Activated CD8-positive, alpha-beta memory T cell treated with anti-CD3 and anti-CD28 coated beads, Interleukin-2, amount 10 ng/mL, durations not matched to agents 7 days and 5 days (primary cell): ENCODE measurements around the gene NDC80. TPM values are rescaled to one million over a fixed set of nuclear protein-coding genes. Genes with fewer than 3 reads are reported as not detected.
A peak's percentile ranks its signal among the peaks of the same experiment; 100 is the strongest.
"Not testable (repeated sequence)": the region's sequence is repeated elsewhere in the genome, so short reads cannot be mapped to it uniquely, and the experiment has no call there.

Source experiments
- ATAC-seq: fragments of 150-1000 bp; cut with Tn5 transposase; one replicate; pipeline ENCODE4 v1.10.0; 2021; ENCODE audit warnings: moderate library complexity
- CTCF ChIA-PET: fragments of 350-600 bp; sonication (Branson Sonifier 250); formaldehyde crosslinking; loops from one replicate; lab custom pipeline; 2021; ENCODE audit warnings: antibody characterized with exemption; lab: Charles Lee
- DNase-seq: peaks from one replicate; pipeline ENCODE4 v3.0.0-alpha.2; 2020
- H3K27ac Mint-ChIP-seq: one replicate; pipeline ENCODE4 v1.8.0; 2021; ENCODE audit warnings: mild to moderate bottlenecking, mixed read lengths
- H3K27me3 Mint-ChIP-seq: one replicate; pipeline ENCODE4 v1.8.0; 2021; ENCODE audit warnings: mixed read lengths
- H3K36me3 Mint-ChIP-seq: one replicate; pipeline ENCODE4 v1.8.0; 2021; ENCODE audit warnings: mild to moderate bottlenecking, mixed read lengths
- H3K4me1 Mint-ChIP-seq: one replicate; pipeline ENCODE4 v1.8.0; 2021; ENCODE audit warnings: mixed read lengths
- H3K4me3 Mint-ChIP-seq: one replicate; pipeline ENCODE4 v1.8.0; 2021; ENCODE audit warnings: mild to moderate bottlenecking, moderate library complexity, mixed read lengths
- H3K9me3 Mint-ChIP-seq: one replicate; pipeline ENCODE4 v1.8.0; 2022; ENCODE audit warnings: low read depth, mixed read lengths
- total RNA-seq, 2 experiments: library from RNA; stranded (reverse); gene quantifications; one replicate each; pipeline ENCODE4 v1.2.3, GENCODE V29; 2021

NDC80 gene
- total RNA-seq, 2 experiments from 2014 or later, result 83.9 to 101 TPM

DNA sequence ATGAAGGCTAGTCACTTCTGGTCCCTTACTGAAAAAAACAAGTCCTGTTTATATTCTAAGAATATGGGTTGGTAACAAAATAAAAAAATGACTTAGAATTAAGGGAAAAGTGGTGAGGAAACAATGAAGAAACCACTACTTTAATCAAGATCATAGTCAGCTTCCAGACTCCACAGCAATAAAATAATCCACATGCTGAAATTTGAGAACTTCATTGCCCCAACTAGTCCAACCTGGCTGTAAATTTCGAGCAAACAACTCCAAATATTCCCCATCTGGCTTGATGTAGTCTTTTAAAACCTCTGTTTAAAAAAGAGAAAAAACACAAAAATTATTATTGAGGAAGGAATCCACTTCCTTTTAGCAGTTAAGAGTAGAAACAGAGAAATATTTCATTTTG lies 32.5 kb upstream of the NDC80 start:
- DNase-seq (no peak), ATAC-seq (no peak)
- H3K4me1 Mint-ChIP-seq, result peaks cover 2% of the 10 kb centered on the region
- H3K36me3 Mint-ChIP-seq, result peaks cover 21% of the 10 kb centered on the region
- no peaks in the 10 kb centered on the region for H3K27me3 Mint-ChIP-seq
- no peak overlapping the region for H3K27ac Mint-ChIP-seq
- CTCF ChIA-PET, result no interaction called here
- H3K4me3 Mint-ChIP-seq, result no peak overlapping the region
- H3K9me3 Mint-ChIP-seq, result no peaks in the 10 kb centered on the region

DNA sequence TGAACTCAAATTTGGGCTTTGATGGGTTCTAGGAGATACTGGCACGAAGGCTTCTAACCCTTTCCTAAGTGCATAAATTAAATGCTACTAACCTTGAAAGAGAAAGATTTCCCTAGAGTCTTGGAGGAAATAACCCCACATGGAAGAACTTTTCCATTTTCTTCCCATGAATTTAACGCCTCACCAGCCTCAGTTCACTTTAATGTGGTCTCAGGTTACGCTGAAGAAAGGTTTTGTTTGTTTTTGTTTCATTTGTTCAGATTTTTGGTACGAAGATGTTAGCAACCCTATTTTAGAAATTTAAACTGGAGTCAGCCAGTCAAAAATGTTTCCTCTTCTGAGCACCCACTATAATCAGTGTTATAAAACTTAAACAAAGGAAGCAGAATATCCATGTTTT lies 30.8 kb upstream of the NDC80 start:
- no peak for DNase-seq
- Mint-ChIP-seq H3K36me3 (peaks cover 11% of the 10 kb centered on the region), H3K27me3 (no peaks in the 10 kb centered on the region)

DNA sequence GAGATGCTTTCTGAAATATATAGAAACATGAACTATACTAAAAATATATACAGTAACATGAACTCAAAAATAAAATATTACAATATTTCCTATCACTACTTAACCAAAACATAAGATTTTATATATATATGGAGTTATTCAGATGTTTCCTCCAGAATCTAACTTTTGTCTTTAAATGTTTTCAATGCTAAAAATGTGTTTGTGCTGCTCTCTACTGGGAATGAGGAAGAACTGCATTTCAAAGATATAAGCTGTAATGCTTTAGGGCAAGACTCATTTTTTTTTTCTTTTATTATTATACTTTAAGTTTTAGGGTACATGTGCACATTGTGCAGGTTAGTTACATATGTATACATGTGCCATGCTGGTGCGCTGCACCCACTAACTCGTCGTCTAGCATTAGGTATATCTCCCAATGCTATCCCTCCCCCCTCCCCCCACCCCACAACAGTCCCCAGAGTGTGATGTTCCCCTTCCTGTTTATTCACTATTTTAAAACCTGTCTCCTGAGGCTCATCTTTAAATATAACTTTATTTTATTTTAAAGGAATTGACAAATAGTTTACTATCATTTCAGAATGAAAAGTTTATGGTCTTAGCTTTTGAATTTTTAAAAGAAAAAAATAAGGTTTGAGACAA lies 29.3 kb upstream of the NDC80 start:
- not testable (repeated sequence) for H3K27ac Mint-ChIP-seq, H3K4me3 Mint-ChIP-seq, DNase-seq, H3K9me3 Mint-ChIP-seq, ATAC-seq, H3K36me3 Mint-ChIP-seq, H3K4me1 Mint-ChIP-seq, H3K27me3 Mint-ChIP-seq
- CTCF ChIA-PET, result interaction anchor here (0.6 to 2.4 kb wide), 22 partner anchors 8 to 1887 kb away, joined by 3 to 24 read pairs (median 3); partner anchors contain the start of genes METTL4 and NDC80

More for the DNA sequence above, 30.8 kb upstream of the NDC80 start:
- Mint-ChIP-seq H3K4me3 (no peak overlapping the region), H3K9me3 (no peaks in the 10 kb centered on the region), H3K4me1 (peaks cover 2% of the 10 kb centered on the region), H3K27ac (no peak overlapping the region)
- ATAC-seq, result no peak
- CTCF ChIA-PET, result no interaction called here

GRCh38 chr18:2545155-2545554 lies 26.2 kb upstream of the NDC80 start:
- CTCF ChIA-PET, result no interaction called here
- no peaks in the 10 kb centered on the region for H3K27me3 Mint-ChIP-seq
- DNase-seq, result no peak
- H3K36me3 Mint-ChIP-seq, result peaks cover 9% of the 10 kb centered on the region
- H3K27ac Mint-ChIP-seq, result no peak overlapping the region
- peaks cover 2% of the 10 kb centered on the region for H3K4me1 Mint-ChIP-seq
- no peaks in the 10 kb centered on the region for H3K9me3 Mint-ChIP-seq
- no peak for ATAC-seq
- no peak overlapping the region for H3K4me3 Mint-ChIP-seq

- ATAC-seq, result peak; percentile 47
- CTCF ChIA-PET, result interaction anchor here (1.0 to 2.0 kb wide), 8 partner anchors 10 to 443 kb away, joined by 3 to 7 read pairs (median 4); no protein-coding TSS in a partner anchor
- no peaks in the 10 kb centered on the region for H3K9me3 Mint-ChIP-seq
- no peaks in the 10 kb centered on the region for H3K4me1 Mint-ChIP-seq
- H3K4me3 Mint-ChIP-seq, result no peak overlapping the region
- H3K36me3 Mint-ChIP-seq, result peaks cover 15% of the 10 kb centered on the region
- DNase-seq, result no peak
- no peak overlapping the region for H3K27ac Mint-ChIP-seq
- H3K27me3 Mint-ChIP-seq, result no peaks in the 10 kb centered on the region
Observed at GRCh38 chr18:2547477-2548087, 23.8 kb upstream of the NDC80 start.

GRCh38 chr18:2549462-2549861 lies 21.9 kb upstream of the NDC80 start:
- no peaks in the 10 kb centered on the region for H3K9me3 Mint-ChIP-seq
- ATAC-seq (no peak), DNase-seq (no peak)
- no peaks in the 10 kb centered on the region for H3K27me3 Mint-ChIP-seq
- no peaks in the 10 kb centered on the region for H3K4me1 Mint-ChIP-seq
- no peak overlapping the region for H3K4me3 Mint-ChIP-seq
- H3K27ac Mint-ChIP-seq, result no peak overlapping the region
- CTCF ChIA-PET, result no interaction called here
- H3K36me3 Mint-ChIP-seq, result peaks cover 18% of the 10 kb centered on the region

DNA sequence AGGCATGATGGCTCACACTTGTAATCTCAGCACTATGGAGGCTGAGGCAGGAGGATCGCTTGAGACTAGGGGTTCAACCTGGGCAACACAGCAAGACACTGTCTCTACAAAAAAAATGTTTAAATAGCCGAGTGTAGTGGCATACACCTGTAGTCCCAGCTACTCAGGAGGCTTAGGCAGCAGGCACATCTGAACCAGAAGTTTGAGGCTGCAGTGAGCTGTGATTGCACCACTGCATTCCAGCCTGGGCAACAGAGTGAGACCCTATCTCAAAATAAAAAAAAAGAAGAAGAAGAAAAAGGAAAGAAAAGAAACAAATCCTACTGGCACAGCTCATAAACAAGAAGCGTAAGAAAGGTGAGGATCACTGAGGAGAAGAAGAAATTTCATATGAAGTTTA lies 19.9 kb upstream of the NDC80 start:
- H3K4me1 Mint-ChIP-seq, result no peaks in the 10 kb centered on the region
- CTCF ChIA-PET, result interaction anchor here (1.0 kb wide), 1 partner anchor 10 kb away, joined by 3 read pairs; no protein-coding TSS in a partner anchor
- no peak overlapping the region for H3K27ac Mint-ChIP-seq
- no peaks in the 10 kb centered on the region for H3K27me3 Mint-ChIP-seq
- H3K36me3 Mint-ChIP-seq, result peaks cover 17% of the 10 kb centered on the region
- no peak for DNase-seq
- H3K9me3 Mint-ChIP-seq, result no peaks in the 10 kb centered on the region
- no peak for ATAC-seq
- H3K4me3 Mint-ChIP-seq, result no peak overlapping the region

GRCh38 chr18:2554696-2555095 lies 16.7 kb upstream of the NDC80 start:
- Mint-ChIP-seq H3K4me1 (no peaks in the 10 kb centered on the region), H3K36me3 (peaks cover 17% of the 10 kb centered on the region), H3K4me3 (no peak overlapping the region), H3K27ac (no peak overlapping the region), H3K9me3 (no peaks in the 10 kb centered on the region), H3K27me3 (no peaks in the 10 kb centered on the region)
- DNase-seq (no peak), ATAC-seq (no peak)
- CTCF ChIA-PET, result no interaction called here

DNA sequence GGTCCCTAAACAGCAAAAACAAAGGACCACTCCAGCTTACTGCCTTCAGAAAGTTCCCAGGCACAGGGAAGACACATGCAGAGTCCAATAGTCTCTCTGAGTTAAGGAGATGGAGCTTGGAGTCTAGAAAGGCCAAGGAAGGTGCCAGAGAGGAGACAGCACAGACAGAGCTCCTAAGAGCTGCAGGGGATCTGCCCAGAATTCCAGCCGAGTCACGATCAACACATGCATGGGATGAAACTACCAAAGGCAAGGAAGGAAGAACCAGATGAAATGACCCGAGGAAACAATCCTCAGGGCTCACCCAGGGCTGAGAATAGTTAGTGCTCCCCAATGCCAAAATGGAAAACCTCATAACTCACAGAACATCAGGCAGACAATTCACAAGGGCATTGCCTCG lies 15.5 kb upstream of the NDC80 start:
- H3K4me3 Mint-ChIP-seq, result no peak overlapping the region
- no peaks in the 10 kb centered on the region for H3K4me1 Mint-ChIP-seq
- DNase-seq (no peak), ATAC-seq (no peak)
- CTCF ChIA-PET, result interaction anchor here (1.5 to 1.6 kb wide), 2 partner anchors 14 to 15 kb away, joined by 4 read pairs; partner anchors contain the start of genes METTL4 and NDC80
- no peaks in the 10 kb centered on the region for H3K9me3 Mint-ChIP-seq
- H3K27me3 Mint-ChIP-seq, result no peaks in the 10 kb centered on the region
- H3K27ac Mint-ChIP-seq, result no peak overlapping the region
- peaks cover 11% of the 10 kb centered on the region for H3K36me3 Mint-ChIP-seq

- Mint-ChIP-seq H3K4me1 (no peaks in the 10 kb centered on the region), H3K9me3 (no peaks in the 10 kb centered on the region), H3K36me3 (peaks cover 17% of the 10 kb centered on the region), H3K4me3 (no peak overlapping the region), H3K27ac (no peak overlapping the region), H3K27me3 (no peaks in the 10 kb centered on the region)
- no peak for DNase-seq
- no peak for ATAC-seq
- CTCF ChIA-PET, result interaction anchor here (1.0 kb wide), 1 partner anchor 9 kb away, joined by 3 read pairs; no protein-coding TSS in a partner anchor
Observed at GRCh38 chr18:2557536-2557935, 13.8 kb upstream of the NDC80 start.

DNA sequence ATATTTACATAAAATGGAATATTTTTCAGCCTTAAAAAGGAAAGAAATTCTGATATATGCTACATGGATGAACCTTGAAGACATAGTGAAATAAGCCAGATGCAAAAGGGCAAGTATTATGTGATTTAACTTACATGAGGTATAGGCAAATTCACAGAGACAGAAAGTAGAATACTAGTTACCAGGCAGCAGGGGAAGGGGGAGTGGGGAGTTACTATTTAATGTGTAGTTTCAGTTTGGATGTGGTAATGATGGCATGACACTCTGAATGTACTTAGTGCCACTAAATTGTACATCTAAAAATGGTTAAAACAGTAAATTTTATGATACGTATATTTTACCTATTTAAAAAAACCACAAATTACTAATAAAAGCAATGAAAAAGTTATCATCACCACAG lies 12.1 kb upstream of the NDC80 start:
- ATAC-seq, result no peak

DNA sequence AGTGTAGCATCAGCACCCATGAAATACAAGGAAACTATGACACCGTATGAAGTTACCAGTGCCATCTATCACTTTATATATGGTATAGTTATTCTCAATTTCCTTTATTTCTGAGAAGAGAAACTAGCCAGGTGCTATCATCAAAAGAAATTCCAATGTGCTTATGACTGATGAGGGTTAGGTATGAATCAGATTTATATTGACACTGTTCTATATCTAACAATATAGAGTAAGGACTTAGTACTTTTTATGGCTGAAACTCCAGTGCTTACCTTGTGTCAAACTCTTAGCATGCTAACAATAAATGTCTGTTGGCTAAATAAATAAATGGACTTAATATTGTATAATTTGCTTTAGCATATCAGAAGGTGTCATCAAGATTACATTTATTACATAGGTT lies 7.0 kb upstream of the NDC80 start:
- Mint-ChIP-seq H3K9me3 (no peaks in the 10 kb centered on the region), H3K36me3 (peaks cover 32% of the 10 kb centered on the region), H3K27me3 (no peaks in the 10 kb centered on the region), H3K4me3 (no peak overlapping the region), H3K27ac (no peak overlapping the region), H3K4me1 (peaks cover 26% of the 10 kb centered on the region)
- DNase-seq (no peak), ATAC-seq (no peak)
- CTCF ChIA-PET, result interaction anchor here (0.6 to 0.9 kb wide), 2 partner anchors 277 to 1218 kb away, joined by 3 read pairs; no protein-coding TSS in a partner anchor

More for the DNA sequence above, 12.1 kb upstream of the NDC80 start:
- CTCF ChIA-PET, result no interaction called here
- H3K27me3 Mint-ChIP-seq, result no peaks in the 10 kb centered on the region
- H3K27ac Mint-ChIP-seq, result no peak overlapping the region
- no peak for DNase-seq
- H3K4me1 Mint-ChIP-seq, result no peaks in the 10 kb centered on the region
- H3K36me3 Mint-ChIP-seq, result peaks cover 21% of the 10 kb centered on the region
- no peaks in the 10 kb centered on the region for H3K9me3 Mint-ChIP-seq
- H3K4me3 Mint-ChIP-seq, result no peak overlapping the region

DNA sequence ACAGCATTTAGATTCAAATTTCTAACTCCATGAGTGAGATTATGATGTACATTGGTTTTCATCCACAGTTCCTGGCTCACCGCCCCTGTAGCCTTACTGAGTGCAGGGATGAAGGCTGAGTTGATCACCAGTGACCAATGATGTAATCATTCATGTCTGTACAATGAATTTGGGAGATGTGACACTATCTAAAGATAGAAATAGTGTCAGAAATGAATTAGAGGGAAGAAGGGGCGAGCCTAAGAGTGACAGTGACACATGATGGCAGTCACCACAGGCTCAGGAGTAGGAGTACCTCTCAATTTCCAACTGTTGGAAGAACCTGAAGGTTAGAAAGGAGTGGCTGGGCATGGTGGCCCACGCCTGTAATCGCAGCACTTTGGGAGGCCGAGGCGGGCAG lies 3.2 kb upstream of the NDC80 start:
- ATAC-seq (no peak), DNase-seq (no peak)
- Mint-ChIP-seq H3K9me3 (no peaks in the 10 kb centered on the region), H3K4me1 (peaks cover 37% of the 10 kb centered on the region), H3K27me3 (no peaks in the 10 kb centered on the region), H3K27ac (no peak overlapping the region), H3K4me3 (no peak overlapping the region), H3K36me3 (peaks cover 36% of the 10 kb centered on the region)
- CTCF ChIA-PET, result no interaction called here

GRCh38 chr18:2568605-2569004 lies 2.8 kb upstream of the NDC80 start:
- peaks cover 40% of the 10 kb centered on the region for H3K4me1 Mint-ChIP-seq
- peaks cover 38% of the 10 kb centered on the region for H3K36me3 Mint-ChIP-seq
- CTCF ChIA-PET, result interaction anchor here (0.8 kb wide), 1 partner anchor 26 kb away, joined by 3 read pairs; no protein-coding TSS in a partner anchor
- H3K9me3 Mint-ChIP-seq, result no peaks in the 10 kb centered on the region
- H3K4me3 Mint-ChIP-seq, result peak overlapping the region; percentile 97
- no peak for ATAC-seq
- DNase-seq, result no peak
- H3K27me3 Mint-ChIP-seq, result no peaks in the 10 kb centered on the region
- H3K27ac Mint-ChIP-seq, result no peak overlapping the region
